Kidney capillary endothelial cell (primary cell): ENCODE measurements around the gene SLC25A33.
"Not testable (repeated sequence)": the region's sequence is repeated elsewhere in the genome, so short reads cannot be mapped to it uniquely, and the experiment has no call there.

ENCODE experiments used
- DNase-seq: peaks from one replicate; pipeline ENCODE4 v3.0.0-alpha.2; 2018; ENCODE audit warnings: low spot score

The SLC25A33 gene

DNA sequence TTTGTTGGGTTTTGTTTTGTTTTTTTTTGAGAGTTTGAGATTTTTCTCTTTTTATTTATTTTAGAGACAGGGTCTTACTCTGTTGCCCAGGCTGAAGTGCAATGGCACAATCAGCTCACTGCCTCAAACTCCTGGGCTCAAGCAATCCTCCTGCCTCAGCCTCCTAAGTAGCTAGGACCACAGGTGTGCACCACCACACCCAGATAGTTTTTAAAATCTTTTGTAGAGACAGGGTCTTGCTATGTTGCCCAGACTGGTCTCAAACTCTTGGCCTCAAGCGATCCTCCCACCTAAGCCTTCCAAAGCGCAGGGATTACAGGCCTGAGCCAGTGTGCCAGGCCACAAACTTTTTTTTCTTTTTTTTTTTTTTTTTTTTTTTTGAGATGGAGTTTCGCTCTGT lies 85.8 kb downstream of the SLC25A33 start:
- not testable (repeated sequence) for DNase-seq

DNA sequence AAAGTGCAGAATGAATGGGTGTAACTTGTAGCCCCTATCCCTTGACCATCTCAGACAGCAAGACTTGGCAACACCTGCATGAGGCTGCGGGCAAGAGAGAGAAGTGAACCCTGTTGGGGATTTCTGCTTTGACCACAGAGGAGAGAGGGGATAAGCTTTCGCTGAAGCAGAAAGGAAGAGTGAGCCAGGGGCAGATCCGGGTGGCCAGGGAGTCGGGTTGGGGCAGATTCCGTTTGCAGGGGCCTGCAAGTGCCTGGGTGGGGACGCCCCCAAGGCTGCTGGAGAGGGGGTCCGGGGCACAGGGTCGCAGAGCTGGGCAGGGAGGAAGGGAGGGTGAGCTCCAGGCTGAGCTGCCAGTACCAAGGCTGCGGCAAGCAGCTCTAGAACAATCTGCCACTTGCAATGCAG lies 86.9 kb downstream of the SLC25A33 start:
- no peak for DNase-seq

DNA sequence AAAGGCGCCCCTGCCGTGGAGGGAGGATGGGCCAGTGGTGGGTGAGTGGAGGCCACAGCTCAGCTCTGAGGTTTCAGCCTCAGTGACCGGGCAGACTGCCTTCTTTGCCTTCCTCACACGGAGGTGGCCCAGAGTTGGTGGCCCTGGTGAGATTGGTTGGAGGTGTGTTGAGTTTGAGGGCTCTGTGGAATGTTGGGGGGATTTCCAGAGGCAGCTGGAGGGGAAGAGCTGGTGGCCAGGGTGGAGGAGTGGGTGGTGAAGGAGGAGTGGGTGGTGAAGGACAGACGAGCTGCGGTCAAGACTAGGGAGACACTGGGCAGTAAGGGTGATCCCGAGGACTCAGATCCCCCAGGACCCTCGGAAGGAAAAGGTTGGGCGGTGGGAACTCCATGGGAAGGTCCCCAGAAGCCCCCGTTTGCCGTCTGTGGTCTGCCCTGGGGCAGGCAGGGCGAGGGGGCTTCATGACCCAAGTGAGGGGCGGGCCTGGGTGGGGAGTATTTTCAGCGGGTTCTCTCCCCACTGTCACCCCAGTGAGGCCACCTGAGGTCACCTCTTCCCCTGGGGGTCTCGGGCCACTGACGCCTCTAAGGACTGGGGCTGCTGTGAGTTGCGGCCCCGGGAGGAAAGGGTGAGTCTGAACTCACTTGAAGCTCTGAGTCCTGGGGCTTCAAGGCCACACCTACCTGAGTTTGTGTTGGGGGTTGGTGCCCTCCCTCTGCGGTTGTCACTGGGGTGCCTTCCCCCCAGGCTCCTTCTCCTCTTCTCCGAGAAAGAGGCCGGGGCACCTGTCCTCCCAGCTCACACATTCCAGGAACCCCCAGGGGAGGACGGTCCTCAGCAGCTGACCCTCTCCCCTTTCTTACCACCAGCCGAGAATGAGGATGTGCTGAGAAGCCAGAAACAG lies 89.5 kb downstream of the SLC25A33 start:
- DNase-seq = no peak

DNA sequence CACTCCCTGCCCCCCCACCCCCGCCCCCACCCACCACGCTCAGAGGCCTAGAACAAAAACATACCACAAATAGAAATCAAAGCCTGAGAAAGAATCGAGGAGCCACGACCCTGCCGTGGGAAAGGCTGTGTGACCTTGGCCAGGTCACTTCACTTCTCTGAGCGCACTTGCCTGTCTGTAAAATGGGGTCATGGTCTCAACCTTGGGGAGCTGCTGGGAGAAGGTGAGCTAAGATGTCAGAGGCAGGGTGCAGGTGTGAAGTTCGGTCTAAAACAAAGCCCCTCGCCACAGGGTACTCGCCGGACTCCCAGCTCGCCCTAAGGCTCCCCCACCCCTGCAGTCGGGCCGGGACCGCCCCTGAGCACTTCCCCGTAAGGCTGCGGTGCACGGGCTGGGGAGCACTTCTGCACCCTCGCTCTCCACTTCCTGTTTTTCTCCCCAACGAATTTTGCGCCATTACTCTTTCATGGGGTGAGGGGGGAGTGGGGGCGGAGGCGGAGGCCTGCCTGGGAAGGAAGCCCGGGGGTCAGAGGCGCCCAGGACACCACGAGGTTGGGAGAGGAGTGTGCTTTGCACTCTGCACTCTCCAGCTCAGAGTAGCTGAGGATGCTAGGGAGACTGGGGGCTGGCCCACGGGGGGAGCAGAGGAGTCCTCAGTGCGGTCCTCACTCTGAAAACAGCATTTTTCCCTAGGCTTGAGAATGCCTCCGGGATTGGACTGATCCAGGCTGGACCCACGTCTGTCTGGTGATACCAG lies 90.4 kb downstream of the SLC25A33 start:
- DNase-seq = no peak

DNA sequence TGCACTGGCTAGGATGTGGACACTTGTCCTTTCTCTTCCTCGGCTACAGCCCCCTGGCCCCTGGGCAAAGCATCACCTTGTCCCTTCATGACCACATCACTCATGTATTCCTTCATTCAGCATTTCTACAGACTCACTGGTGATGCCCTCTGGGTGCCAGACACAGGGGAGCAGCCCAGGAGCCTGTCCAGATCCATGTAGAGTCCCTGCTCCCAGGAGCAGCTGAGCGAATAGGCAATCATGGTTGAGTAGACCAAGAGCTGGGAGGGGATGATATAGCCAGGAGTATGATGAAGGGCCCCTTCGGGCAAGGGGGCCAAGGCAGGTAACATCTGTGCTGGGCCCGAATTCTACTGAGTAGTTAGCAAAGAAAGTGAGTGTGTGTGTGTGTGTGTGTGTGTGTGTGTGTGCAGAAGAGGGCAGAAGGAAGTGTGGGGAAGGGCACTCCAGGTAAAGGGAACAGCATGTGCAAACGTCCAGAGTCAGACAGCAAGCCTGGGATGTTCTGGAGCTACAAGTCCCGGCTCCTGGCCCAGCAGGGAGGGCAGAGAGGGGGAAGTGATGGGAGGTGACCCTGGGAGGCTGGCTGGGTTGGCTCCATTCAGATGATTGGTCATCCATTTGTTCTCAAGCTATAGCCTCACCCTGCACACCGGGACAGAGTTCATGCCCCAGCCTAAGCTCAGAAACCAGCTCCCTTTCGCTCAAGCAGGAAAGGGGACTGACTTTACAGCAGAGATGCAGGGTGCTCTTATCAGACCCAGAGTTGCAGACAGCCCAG lies 91.3 kb downstream of the SLC25A33 start:
- DNase-seq = no peak

DNA sequence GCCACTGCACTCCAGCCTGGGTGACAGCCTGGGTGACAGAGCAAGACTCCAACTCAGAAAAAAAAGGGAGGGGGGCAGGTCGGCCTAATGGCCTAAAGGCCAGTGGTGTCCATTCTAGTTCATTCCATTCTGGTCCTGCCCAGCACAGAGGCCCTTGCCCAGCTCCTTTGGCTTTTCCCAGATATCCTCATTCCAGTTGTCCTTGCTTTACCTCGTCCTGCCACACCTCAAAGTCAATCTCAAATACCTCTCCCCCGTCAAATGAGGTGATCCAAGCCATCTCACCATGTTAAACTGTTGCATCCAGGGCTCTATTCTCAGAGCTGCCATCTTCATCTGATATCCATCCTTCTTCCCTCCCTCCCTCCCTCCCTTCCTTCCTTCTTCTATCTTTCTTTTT lies 92.3 kb downstream of the SLC25A33 start:
- no peak for DNase-seq

DNA sequence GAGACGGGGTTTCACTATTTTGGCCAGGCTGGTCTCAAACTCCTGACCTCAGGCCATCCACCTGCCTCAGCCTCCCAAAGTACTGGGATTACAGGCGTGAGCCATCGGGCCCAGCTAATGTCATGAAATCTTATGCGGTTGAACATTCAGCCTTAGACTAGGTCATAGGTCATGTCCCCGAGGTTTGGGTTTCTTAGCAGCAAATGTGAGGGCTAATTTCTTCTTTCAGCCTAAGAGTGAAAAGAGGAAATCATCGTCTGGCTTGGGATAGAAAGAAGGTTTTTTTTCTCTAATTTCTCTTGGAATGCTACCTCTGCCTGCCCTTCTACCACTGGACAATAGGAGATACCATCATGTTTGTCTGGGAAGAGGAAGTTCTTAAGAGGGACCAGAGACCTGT lies 94.2 kb downstream of the SLC25A33 start:
- no peak for DNase-seq

DNA sequence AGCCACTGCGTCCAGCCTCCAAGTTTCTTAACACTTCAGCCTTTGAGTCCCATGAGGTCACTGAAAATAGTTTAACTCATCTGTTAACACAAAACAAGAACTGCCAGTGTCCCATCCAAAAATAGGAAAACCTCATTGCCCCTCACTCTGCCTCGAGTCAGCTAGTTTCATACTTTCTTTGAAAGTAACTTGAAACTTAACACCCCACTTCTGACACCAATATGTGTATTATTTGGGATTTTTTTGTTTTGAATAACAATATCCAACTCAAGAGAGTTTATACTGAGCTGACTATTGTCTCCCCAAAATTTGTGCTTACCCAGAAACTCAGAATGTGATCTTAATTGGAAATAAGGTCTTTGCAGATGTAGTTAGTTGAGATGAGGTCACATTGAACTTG lies 95.3 kb downstream of the SLC25A33 start:
- no peak for DNase-seq
